Epidermal melanocyte (primary cell): ENCODE measurements around the gene GNG8.

Source experiments
- DNase-seq: peaks from one replicate; pipeline ENCODE4 v3.0.0; 2011; ENCODE audit warnings: low spot score; ENCODE audit not compliant: insufficient read length

Gene GNG8

GRCh38 chr19:46635920-46636761, at the start of gene GNG8:
TSS of gene GNG8 (minus strand) at chr19:46636202. CDS start at chr19:46634682, 1,520 bp downstream.
- no peak for DNase-seq

GRCh38 chr19:46685189-46685588, 49.2 kb upstream of the GNG8 start:
- no peak for DNase-seq

- DNase-seq: peak; percentile 12
These were observed 42.2 kb upstream of the GNG8 start for GRCh38 chr19:46678110-46678732.

- DNase-seq: peak; percentile 6
These were observed 38.6 kb upstream of the GNG8 start for GRCh38 chr19:46674416-46675178.

GRCh38 chr19:46670813-46671212, 34.8 kb upstream of the GNG8 start:
- no peak for DNase-seq

GRCh38 chr19:46668662-46669061, 32.7 kb upstream of the GNG8 start:
- DNase-seq: no peak

- no peak for DNase-seq
These were observed 29.1 kb upstream of the GNG8 start for GRCh38 chr19:46665072-46665471.

GRCh38 chr19:46661735-46662592, 26.0 kb upstream of the GNG8 start:
- peak; percentile 87 for DNase-seq

- peak; percentile 96 for DNase-seq
These were observed 25.2 kb upstream of the GNG8 start, which contains the start of gene DACT3 for GRCh38 chr19:46661020-46661731. TSS of gene DACT3 (minus strand) at chr19:46661182. CDS start at chr19:46661064, 118 bp downstream.

- no peak for DNase-seq
These were observed 24.6 kb upstream of the GNG8 start for GRCh38 chr19:46660551-46661019.

- DNase-seq: no peak
These were observed 24.1 kb upstream of the GNG8 start for GRCh38 chr19:46660008-46660517.

GRCh38 chr19:46659151-46660007, 23.4 kb upstream of the GNG8 start:
- DNase-seq: no peak

GRCh38 chr19:46656541-46656940, 20.5 kb upstream of the GNG8 start:
- no peak for DNase-seq

- peak; percentile 93 for DNase-seq
These were observed 18.7 kb upstream of the GNG8 start for GRCh38 chr19:46654621-46655152.

- no peak for DNase-seq
These were observed 14.4 kb upstream of the GNG8 start for GRCh38 chr19:46650445-46650844.

- DNase-seq: no peak
These were observed 13.3 kb upstream of the GNG8 start for GRCh38 chr19:46648961-46649960.
